ENCODE results near the gene C4BPB. TPM values are rescaled to one million over a fixed set of nuclear protein-coding genes. Genes with fewer than 3 reads are reported as not detected.

Gene C4BPB, protein sequence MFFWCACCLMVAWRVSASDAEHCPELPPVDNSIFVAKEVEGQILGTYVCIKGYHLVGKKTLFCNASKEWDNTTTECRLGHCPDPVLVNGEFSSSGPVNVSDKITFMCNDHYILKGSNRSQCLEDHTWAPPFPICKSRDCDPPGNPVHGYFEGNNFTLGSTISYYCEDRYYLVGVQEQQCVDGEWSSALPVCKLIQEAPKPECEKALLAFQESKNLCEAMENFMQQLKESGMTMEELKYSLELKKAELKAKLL
- not detected in 2 replicates for total RNA-seq (2014; rRNA removed; shearing (Covaris generic))
- not detected in 2 replicates for total RNA-seq (2022)
- Bru-seq, nascent RNA: not detected
- BruChase-seq, experiment 1, labeled RNA remaining after a 6-hour chase: not detected
- not detected for BruChase-seq, experiment 2, labeled RNA remaining after a 2-hour chase
- long read RNA-seq: 0 reads

DNA sequence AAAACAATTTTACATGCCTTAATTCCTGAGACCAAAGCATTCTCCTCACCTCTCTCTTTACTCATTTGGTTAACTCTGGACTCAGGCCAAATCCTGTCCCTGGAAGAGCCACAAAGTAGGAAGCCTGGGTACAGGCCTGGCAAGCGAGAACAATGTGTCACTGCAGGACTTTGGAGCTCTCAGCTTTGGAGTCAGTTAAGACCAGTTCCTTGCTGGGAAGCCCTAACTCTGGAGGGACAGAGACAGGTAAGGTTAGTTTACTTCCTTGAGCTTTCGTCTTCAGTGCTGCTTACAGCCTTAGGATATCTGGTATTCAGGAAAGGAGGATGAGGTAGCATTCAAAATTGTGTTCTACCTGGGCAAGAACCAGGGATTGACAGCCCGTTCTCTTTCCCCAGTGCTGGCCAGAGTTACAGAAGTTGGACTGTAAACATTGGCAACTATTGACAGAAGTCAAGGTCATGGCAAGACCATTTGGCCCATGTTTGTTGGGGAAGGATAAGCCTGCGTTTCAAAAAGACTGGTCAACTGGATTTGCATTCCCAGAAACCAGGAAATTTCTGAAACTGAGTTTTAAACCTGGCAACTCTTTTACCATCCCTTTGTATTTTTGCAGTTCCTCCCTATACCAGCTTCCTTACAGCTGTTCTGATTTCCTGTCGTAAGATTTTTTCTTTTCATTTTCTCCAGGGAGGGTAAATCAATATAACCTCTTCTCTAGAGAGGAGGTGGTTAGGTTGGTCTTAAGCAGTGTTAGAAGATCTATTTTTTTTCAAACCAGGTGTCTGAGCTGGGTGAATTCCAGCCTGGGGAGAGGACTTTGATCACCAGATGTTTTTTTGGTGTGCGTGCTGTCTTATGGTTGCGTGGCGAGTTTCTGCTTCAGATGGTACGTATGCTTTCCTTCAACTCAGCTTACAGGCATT lies at the start of gene C4BPB:
Gene C4BPB (plus strand): TSS at position 160 of the 926 bp plus-strand sequence. CDS start 672 bp downstream, at position 832.
- H3K27ac ChIP-seq (ENCODE audit: low read depth, low read length, poor library complexity, severe bottlenecking): no peak within 1 kb of the TSS
- POLR2A ChIA-PET: no interaction called here
- no peaks in the 10 kb centered on the region for H4K20me1 ChIP-seq (ENCODE audit: insufficient read depth, low read length)
- BruUV-seq (replicated peaks): no TSS peak
- no peak within 1 kb of the TSS for H3K4me3 ChIP-seq (ENCODE audit: low read depth, low read length, poor library complexity, severe bottlenecking)
- intact Hi-C loops (cut with micrococcal nuclease; ENCODE audit: unreplicated experiment): no loop called here
- no peaks in the 10 kb centered on the region for H3K36me3 ChIP-seq (ENCODE audit: insufficient read depth, low read length)
- no peaks in the 10 kb centered on the region for H3K79me2 ChIP-seq (ENCODE audit: insufficient read depth, low read depth, low read length)
- TF ChIP-seq CTCF (conservative IDR thresholded peaks at IDR 0.05; ENCODE audit: low read length) (no peak), EZH2phosphoT487 (IDR thresholded peaks at IDR 0.05; ENCODE audit: borderline replicate concordance, low read depth, low read length) (no peak)
- H2AFZ ChIP-seq (ENCODE audit: low read length): no peak within 1 kb of the TSS
- no peak for DNase-seq (ENCODE audit: low spot score)
- no peaks in the 10 kb centered on the region for H3K9me2 ChIP-seq (ENCODE audit: insufficient read depth, low read length)
- H3K4me1 ChIP-seq (ENCODE audit: insufficient read depth, low read length, poor library complexity, severe bottlenecking): no peaks in the 10 kb centered on the region
- H3K4me2 ChIP-seq (ENCODE audit: low read length): no peak within 1 kb of the TSS
- CTCF ChIA-PET (ENCODE audit: unreplicated experiment): no interaction called here
- no peaks in the 10 kb centered on the region for H3K9me3 ChIP-seq (ENCODE audit: low read length)

GRCh38 chr1:207039380-207040180 lies 49.1 kb upstream of the C4BPB start:
- CTCF ChIA-PET (ENCODE audit: unreplicated experiment): no interaction called here
- no peak overlapping the region for H2AFZ ChIP-seq (ENCODE audit: low read length)

More at GRCh38 chr1:207039380-207040180, 49.1 kb upstream of the C4BPB start:
- POLR2A ChIA-PET: interaction anchor here (0.6 kb wide), 1 partner anchor 271 kb away, joined by 3 read pairs; no protein-coding TSS in a partner anchor
- Histone ChIP-seq H3K27ac (ENCODE audit: low read depth, low read length, poor library complexity, severe bottlenecking) (no peak overlapping the region), H3K4me3 (ENCODE audit: low read depth, low read length, poor library complexity, severe bottlenecking) (no peak overlapping the region), H3K4me2 (ENCODE audit: low read length) (no peak overlapping the region), H3K36me3 (ENCODE audit: insufficient read depth, low read length) (peaks cover 21% of the 10 kb centered on the region), H3K9me3 (ENCODE audit: low read length) (no peaks in the 10 kb centered on the region), H4K20me1 (ENCODE audit: insufficient read depth, low read length) (0 out of 2 replicates have a peak, but pooled peaks cover 4% of the 10 kb centered on the region), H3K79me2 (ENCODE audit: insufficient read depth, low read depth, low read length) (peaks cover 6% of the 10 kb centered on the region; the same call in 1 of the 2 replicates), H3K9me2 (ENCODE audit: insufficient read depth, low read length) (no peaks in the 10 kb centered on the region), H3K4me1 (ENCODE audit: insufficient read depth, low read length, poor library complexity, severe bottlenecking) (no peaks in the 10 kb centered on the region)
- no TSS peak for BruUV-seq (replicated peaks)
- no peak for DNase-seq (ENCODE audit: low spot score)
- TF ChIP-seq EZH2phosphoT487 (IDR thresholded peaks at IDR 0.05; ENCODE audit: borderline replicate concordance, low read depth, low read length): no peak
- TF ChIP-seq CTCF (conservative IDR thresholded peaks at IDR 0.05; ENCODE audit: low read length): no peak
- intact Hi-C loops (cut with micrococcal nuclease; ENCODE audit: unreplicated experiment): loop anchor here (5.0 kb wide), 1 partner anchor 38 kb away; no protein-coding TSS in a partner anchor

Data from OCI-LY7 (cell line).